ENCODE results near the gene GDPD1.

- TF ChIP-seq CTCF (IDR thresholded peaks at IDR 0.05) (no peak), EZH2 (IDR thresholded peaks at IDR 0.05) (no peak)
Observed at GRCh38 chr17:59289981-59290301, 69.6 kb downstream of the GDPD1 start.
